HG02623 (cell line): ENCODE measurements around the gene SEC24D.

Source experiments
- ATAC-seq: cut with Tn5 transposase; IDR thresholded peaks from one replicate; pipeline ENCODE4 v1.9.1; 2021; ENCODE audit warnings: moderate library complexity; ENCODE audit not compliant: unreplicated experiment

Gene SEC24D

GRCh38 chr4:118727360-118727759, 108.6 kb downstream of the SEC24D start:
- ATAC-seq = no peak

- ATAC-seq = no peak
Measured at GRCh38 chr4:118723369-118723768, 112.6 kb downstream of the SEC24D start.

GRCh38 chr4:118721752-118722151, 114.2 kb downstream of the SEC24D start:
- no peak for ATAC-seq

- ATAC-seq = no peak
Measured at GRCh38 chr4:118718511-118719170, 117.3 kb downstream of the SEC24D start.

- ATAC-seq = no peak
Measured at GRCh38 chr4:118716304-118716703, 119.6 kb downstream of the SEC24D start.

- no peak for ATAC-seq
Measured at GRCh38 chr4:118714682-118715081, 121.2 kb downstream of the SEC24D start.

GRCh38 chr4:118712872-118713271, 123.1 kb downstream of the SEC24D start:
- ATAC-seq = no peak

GRCh38 chr4:118711052-118711451, 124.9 kb downstream of the SEC24D start:
- no peak for ATAC-seq

GRCh38 chr4:118703118-118703517, 132.8 kb downstream of the SEC24D start:
- no peak for ATAC-seq

GRCh38 chr4:118684873-118685811, 150.8 kb downstream of the SEC24D start, which contains the start of gene METTL14:
METTL14 (plus strand) TSS chr4:118685392; CDS start chr4:118685535, 143 bp downstream.
- ATAC-seq = peak; percentile 99

GRCh38 chr4:118683513-118683912, 152.4 kb downstream of the SEC24D start:
- no peak for ATAC-seq

GRCh38 chr4:118682928-118683327, 153.0 kb downstream of the SEC24D start:
- no peak for ATAC-seq

- ATAC-seq = no peak
Measured at GRCh38 chr4:118680808-118681207, 155.1 kb downstream of the SEC24D start.

GRCh38 chr4:118676128-118676527, 159.8 kb downstream of the SEC24D start:
- no peak for ATAC-seq
